GM18498 (cell line): ENCODE measurements around the gene IL31RA.
"Not testable (repeated sequence)": the region's sequence is repeated elsewhere in the genome, so short reads cannot be mapped to it uniquely, and the experiment has no call there.

Experiments
- ATAC-seq: cut with Tn5 transposase; IDR thresholded peaks from one replicate; pipeline ENCODE4 v1.9.1; 2021; ENCODE audit warnings: mild to moderate bottlenecking, moderate library complexity; ENCODE audit not compliant: unreplicated experiment

Gene IL31RA

DNA sequence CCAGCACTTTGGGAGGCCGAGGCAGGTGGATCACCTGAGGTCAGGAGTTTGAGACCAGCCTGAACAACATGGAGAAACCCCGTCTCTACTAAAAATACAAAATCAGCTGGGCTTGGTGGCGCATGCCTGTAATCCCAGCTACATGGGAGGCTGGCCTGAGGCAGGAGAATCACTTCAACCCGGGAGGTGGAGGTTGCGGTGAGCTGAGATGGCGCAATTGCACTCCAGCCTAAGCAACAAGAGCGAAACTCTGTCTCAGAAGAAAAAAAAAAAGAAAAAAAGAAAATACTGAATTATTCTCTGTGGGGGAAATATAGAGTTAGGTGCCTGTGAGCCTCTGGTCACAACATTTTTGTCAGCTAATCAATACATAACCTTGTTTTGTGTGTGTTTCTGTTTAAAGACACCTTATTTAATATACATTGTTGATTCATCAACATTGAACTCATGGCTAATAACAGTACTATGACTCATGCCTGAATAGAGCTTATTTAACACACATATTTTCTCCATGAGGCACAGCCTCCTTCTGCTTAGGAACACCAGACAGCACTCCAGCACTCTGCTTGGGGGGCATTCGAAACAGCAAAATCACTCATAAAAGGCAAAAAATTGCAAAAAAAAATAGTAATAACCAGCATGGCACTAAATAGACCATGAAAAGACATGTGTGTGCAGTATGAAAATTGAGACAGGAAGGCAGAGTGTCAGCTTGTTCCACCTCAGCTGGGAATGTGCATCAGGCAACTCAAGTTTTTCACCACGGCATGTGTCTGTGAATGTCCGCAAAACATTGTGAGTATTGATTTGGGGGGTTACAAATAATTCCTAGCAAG, at the start of gene IL31RA:
Gene IL31RA, plus strand, starts transcription at position 519 of the 836 bp plus-strand sequence. Its CDS starts 214 bp downstream, at position 733.
- ATAC-seq = no peak

DNA sequence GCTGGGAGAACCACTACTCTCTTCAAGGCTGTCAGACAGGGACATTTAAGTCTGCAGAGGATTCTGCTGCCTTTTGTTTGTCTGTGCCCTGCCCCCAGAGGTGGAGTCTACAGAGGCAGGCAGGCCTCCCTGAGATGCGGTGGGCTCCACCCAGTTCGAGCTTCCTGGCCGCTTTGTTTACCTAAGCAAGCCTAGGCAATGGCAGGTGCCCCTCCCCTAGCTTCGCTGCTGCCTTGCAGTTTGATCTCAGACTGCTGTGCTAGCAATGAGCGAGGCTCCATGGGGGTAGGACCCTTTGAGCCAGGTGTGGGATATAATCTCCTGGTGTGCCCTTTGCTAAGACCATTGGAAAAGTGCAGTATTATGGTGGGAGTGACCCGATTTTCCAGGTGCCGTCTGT, 42.3 kb upstream of the IL31RA start:
- not testable (repeated sequence) for ATAC-seq

DNA sequence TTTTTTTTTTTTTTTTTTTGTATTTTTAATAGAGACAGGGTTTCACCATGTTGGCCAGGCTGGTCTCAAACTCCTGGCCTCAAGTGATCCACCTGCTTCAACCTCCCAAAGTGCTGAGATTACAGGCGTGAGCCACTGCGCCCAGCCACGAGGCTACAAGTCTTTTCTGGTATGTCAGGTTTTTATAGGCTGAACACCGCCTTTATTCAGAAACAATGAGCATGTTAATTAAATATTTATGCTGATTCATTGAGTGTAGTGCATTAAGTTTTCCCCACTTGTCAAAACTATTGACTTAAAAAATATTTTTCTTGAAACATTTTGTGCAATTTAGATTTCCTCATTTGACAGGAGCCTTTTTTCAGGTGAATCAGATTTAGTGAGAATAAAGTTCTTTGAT, 35.2 kb upstream of the IL31RA start:
- not testable (repeated sequence) for ATAC-seq

DNA sequence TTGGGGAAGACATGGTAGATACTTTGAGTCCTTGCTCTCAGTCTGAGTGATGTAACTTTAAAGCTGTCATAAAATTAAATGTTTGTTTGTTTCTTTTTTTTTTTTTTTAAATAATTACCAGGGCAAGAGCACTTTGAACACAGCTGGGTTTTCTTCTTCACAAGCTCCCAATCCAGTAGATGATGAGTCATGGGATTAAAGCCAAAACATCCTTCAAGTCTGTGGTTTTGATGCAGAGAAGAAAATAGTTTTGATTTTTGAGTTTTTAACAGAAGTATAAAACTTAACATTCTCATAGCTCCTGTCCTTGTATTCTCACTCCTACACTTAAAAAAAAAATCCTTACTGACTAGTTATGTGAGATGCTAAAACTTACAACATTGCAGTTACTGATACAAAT, 34.8 kb upstream of the IL31RA start:
- ATAC-seq = no peak

DNA sequence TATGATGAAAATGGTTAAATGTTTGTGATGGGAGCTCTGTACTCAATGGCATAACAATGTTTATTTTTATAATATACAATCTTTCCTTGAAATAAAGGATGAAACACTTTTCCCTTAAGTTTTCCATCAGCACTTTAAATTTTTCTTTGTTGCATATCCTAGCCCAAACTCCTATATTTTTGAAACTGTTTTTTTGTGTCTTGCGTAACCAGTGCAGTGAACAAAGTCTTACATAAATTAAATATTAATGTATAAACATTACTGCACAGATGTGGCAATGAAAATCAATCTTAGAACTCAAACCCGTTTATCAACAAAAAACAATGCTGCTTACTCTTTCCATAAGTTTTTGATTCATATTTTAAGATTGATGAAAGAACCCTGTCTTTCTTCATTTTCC, 34.1 kb upstream of the IL31RA start:
- no peak for ATAC-seq

DNA sequence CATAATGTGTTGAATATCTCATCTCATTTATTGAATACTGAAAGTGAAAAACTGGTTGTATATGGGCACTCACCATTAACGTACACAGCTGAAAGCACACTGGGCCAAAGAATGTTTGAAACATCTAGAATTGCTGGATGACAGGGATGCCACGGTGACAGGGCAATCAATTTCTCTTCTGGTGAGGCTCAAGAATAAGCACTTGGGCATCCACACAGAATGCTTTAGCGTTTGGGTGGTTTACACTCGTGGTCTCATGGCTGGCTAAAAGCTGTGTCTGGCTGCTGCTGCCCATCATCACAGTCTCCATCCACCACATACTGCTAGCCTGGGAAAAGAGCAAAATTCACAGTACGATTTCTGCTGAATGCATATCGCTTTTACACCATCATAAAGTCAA, 30.7 kb upstream of the IL31RA start:
- no peak for ATAC-seq

DNA sequence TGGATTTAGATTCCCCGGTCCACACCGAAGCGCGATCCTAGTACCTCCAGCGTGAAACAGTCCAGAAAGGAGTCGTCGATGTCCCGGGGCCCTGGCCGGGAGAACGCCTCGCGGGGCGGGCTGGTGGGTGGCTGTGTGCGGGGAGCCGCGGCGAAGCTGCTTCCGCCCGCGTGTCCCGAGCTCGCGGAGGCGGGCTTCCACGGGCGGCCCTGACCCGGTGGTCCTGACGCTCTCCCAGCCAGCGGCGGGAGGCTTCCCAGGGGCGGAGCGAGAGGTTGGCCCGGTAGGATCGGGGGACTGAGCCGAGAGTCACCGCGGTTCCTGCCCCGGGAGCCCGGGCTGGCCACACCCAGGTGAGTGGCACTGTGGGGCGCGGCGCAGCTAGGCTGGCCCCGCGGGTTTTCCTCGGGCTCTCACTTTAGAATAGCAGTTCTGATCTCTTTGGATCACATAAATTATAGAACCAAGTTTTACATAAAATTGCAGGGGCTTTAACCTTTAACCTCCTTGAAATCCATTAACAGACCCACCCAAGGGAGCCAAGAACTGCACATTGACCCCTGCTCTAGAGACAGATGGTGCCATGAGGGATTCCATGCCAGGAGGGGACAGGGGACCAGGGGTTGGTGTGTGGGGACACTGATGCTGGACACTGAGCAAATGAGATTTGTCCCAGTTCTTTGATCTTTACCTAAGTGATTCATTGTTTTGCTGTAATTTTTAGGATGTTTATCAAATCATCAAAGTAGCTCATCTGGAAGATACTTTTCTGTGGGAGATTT, 29.2 kb upstream of the IL31RA start:
- no peak for ATAC-seq

DNA sequence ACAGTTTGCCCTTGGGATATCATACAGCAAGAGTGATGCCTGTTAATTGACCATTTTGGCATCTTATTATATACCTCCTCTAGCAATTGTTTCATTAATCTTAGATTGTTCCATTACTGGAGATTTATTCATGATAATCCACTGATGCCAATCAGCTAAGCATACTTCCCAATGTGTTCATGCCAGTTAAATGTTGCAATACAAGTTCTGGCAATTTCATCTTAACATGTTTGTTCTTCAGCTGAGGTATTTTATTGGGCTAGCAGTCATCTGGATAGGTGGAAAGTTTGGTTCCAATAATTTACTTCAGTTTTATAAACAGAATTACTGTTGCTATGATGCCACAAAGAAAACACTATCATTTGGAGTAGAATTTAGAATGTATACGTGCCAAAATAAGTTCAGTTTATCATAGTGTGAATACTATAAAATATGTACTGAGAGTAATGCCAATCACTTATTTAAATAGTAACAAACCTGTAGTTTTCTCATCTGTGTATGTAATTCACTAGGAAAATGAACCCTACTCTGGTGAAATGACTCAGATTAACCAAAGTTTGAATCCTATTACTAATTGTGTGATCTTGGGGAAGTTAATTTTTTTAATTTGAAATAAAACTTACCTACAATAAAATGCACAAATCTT, 27.9 kb upstream of the IL31RA start:
- no peak for ATAC-seq

DNA sequence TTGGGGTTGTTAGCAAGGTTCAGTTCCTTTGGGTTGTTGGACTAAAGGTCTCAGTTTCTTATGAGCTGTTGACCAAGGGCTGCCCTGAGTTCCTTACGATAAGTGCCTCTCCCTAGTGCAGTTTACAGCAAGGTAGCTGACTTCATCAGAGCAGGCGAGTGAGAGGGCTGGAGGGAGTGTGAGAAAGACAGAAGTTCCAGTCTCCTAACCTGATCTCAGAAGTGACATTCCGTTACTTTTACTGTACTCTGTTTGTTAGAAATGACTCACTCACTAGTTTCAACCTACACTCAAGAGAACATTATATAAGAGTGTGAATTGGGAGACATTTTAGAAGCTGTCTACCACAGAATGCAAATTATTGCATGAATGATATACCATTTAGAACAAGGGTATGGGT, 21.2 kb upstream of the IL31RA start:
- no peak for ATAC-seq

DNA sequence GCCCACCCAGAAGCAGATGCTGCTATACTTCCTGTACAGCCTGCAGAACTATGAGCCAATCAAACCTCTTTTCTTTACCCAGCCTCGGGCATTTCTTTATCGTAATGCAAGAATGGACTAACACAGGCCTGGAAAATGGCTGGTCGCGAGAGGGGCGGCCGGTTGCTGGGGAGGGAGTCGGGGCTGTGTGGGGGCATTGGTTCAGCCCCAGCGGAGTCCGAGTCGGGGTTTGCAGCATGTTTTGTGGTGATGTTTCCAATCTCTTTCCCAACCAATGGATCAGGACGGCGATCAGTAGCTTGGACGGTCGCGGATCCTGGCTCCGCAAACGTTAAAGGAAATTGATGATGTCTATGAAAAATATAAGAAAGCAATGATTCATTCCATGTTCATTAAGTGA, 18.7 kb upstream of the IL31RA start:
- ATAC-seq = no peak

DNA sequence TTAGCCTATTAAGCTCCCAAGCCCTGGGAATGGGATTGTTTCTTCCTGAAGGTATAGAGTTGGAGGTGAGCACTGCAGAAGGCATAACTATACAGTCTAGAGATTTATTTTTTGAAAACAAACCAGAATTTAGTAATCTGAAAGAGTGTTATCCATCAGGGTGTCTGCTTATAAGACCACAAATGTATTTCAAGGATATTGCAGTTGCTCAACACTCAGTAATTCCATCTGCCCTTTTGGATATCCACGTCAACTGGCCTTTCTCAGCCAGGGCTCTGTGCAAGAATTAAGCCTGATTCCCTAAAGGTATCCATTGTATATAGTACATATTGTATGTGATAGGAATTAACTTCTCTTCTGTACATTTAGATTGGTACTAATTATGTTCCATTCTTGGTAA, 15.0 kb upstream of the IL31RA start:
- no peak for ATAC-seq

DNA sequence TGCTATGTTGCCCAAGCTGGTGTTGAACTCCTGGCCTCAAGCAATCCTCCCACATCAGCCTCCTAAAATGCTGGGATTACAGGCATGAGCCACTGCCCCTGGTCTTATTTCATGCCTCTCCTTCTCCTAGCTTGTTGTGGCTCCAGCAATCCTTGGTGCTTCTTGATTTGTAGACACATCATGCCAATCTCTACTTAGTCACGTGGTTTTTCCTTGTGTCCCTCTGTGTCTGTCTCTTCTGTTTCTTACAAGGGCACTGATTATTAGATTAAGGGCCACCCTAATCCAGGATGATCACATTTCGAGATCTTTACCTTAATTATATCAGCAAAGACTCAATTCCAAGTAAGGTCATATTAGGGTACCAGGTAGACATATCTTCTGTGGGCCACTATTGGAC, 9.2 kb upstream of the IL31RA start:
- no peak for ATAC-seq

DNA sequence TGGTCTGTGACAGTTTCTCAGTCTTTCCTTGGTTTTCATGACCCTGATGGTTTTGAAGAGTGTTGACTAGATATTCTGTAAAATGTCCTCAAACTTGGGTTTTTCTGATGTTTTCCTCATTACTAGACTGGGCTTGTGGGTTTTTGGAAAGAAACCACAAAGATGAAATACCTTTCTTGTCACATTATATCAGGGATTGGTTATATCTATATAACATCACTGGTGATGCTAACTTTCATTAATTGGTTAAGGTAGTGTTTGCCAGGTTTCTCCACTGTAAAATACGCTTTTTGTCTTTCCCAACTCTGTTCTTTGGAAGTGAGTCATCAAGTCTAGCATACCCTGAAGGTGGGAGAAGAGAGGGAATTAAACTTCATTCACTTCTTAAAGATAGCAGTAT, 3.3 kb upstream of the IL31RA start:
- no peak for ATAC-seq

DNA sequence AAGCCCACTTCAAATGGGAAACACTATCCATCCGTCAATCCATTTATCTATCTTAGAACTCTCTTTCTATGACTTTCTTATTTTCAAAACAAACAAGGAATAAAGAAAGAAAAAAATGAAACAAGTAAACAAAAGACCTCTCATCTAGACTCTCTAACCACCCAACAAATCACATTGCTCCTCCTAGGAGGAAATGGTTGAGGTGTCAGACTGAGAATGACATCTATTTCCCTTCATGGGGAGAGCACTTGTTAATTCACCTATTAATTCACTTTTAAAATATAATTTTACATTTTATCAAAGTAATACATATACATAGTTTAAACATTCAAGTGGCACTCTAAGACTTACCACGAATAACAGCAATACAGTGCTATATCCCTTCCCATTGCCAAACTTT, 2.4 kb upstream of the IL31RA start:
- no peak for ATAC-seq

DNA sequence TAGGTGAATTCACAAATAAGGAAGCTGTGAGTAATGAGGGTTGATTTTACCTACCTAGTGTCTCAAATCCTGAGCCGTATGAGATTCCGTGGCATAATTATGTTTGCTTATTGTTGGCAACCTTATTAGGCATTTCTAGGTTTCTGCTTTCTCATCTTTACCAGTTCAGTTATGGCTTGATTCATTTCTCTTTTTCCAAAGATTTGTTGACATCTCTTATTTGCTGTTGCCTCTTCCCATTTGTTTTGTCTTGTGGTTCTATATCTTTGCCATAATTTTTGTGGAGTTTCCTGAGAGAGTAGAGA, 470 bp downstream of the IL31RA start:
- no peak for ATAC-seq

DNA sequence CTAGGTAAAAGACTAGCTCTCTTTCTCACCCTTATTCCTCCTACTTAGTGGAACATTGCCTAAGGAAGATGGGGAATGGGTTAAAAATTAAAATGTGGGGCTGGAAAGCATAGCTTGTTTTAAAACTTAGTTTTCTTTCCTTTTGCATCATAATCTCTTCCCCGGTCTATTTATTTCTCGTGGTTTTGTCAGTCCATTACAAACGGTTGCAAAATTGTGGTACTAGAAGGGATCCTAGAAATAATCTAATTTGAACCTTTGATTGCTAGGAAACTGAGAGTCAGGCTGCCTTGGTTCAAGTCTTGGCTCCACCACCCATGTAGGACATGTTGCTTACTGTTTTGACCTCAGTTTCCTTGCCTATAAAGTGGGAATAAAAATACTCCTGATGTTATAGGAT, 1.3 kb downstream of the IL31RA start:
- ATAC-seq = no peak

DNA sequence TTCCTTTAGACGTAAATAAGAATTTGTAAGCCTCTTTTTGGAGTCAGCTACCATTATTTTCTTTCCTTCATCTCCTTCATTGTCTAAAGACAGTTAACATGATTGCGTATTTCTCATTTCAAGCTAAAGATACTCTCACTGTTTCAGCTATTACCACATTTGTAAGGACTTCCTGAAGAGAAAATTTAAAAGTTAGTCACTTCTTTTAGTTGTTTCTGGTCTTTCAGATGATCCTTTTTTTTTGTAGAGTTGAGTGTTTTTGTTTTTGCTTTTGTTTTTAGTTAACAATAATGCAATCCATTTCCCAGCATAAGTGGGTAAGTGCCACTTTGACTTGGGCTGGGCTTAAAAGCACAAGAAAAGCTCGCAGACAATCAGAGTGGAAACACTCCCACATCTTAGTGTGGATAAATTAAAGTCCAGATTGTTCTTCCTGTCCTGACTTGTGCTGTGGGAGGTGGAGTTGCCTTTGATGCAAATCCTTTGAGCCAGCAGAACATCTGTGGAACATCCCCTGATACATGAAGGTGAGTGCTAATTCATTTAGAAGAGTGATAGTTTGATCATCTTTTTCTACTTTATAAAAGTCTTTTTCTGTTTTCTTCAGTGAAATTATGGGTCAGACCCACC, 2.0 kb downstream of the IL31RA start:
- no peak for ATAC-seq

DNA sequence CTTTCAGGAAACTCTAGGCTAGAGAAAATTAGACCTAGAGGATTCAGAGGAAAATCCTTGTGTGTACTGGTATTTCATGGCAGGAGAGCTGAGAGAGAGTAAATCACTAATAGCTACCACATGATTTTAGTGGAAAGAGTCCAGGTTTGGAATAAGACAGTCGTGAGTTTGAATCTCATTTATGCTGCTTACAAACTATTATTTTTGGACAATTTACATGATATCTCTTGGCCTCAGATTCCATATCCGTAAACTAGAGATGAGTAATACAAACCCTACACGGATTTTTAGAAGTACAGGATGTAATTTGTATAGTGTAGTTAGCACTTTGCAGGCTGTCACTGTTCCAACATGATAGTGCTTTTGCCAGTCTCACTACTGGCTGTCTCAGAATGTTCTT, 2.7 kb downstream of the IL31RA start:
- ATAC-seq = no peak

DNA sequence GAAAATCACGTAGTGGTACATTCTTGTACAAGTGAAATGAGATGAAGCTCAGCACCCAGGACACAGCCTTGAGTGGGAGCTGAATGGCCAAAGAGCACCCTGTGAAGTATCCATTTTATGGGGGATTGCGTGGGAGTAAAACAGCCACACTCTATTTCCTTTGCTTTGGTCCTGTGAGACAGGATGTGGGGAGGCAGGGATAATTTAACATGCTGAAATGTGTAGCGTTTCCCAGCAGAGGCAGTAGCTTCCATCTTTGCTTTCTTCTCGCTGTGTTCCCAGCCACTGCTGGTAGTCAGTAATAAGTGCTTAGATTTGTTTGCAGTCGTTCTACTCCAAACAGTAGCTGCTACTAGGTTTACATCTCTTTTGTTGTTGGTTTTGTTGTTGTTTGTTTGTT, 4.4 kb downstream of the IL31RA start:
- no peak for ATAC-seq

DNA sequence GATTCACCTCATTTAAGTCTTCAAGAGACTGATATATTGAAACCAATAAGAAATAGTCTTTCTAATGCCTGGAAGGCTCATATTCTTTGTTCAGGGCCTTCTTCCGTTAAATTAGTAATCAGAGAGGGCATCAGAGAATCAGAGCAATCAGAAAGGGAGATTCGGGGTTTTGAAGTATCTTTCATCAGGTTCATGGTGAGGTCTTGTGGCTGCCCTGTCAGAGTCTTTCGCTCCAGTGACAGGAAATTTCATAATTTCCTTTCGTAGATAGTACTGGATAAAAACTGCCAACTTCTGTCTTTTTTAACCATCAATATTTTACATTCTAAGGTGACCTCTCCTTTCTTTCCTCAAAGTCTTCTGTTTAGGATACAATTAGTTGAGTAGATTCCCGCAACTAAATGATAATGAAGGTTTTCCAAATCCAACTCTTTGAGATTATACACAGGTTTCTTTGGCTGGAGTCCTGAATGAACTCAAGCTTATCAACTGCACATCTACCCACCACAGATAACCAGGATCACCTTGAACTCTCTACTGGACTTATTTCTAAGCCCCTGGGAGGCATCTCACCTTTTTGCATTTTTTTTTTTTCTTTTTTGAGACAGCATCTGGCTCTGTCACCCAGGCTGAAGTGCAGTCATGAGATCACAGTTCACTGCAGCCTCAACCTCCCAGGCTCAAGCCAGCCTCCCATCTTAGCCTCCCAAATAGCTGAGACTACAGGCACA, 5.5 kb downstream of the IL31RA start:
- ATAC-seq = no peak

DNA sequence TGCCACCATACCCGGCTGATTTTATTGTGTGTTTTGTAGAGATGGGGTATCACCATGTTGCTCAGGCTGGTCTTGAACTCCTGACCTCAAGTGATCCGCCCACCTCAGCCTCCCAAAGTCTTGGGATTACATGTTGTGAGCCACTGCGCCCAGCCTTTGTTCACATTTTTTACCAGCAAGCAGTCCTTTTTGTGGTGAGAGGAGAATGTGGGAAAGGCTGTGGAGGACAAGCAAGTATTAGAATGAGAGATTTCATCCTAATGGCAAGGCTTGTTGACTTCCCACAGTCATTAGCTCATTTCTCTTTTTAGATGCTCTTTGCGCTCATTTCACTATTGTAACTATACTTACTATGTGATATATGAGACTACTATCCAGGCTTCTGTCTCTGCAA, 6.1 kb downstream of the IL31RA start:
- ATAC-seq = no peak
